Suprapubic skin (tissue), 4 donors: ENCODE results near the gene SEMA6B.

ENCODE experiments used
- CTCF ChIP-seq, 2 donors: fragments of 200-600 bp in 1 of 2; fragments of 450-650 bp in 1 of 2; sonication (generic) in 1 of 2; IDR thresholded peaks; one replicate each; pipeline ENCODE4 v1.5.1; 2016 to 2019; ENCODE audit warnings: antibody characterized with exemption in 2 of 2, mild to moderate bottlenecking in 1 of 2, moderate library complexity in 1 of 2
- EP300 ChIP-seq: sonication (generic); formaldehyde crosslinking; IDR thresholded peaks from one replicate; pipeline ENCODE4 v1.6.1; 2017; ENCODE audit warnings: antibody characterized with exemption
- POLR2A ChIP-seq, 2 donors: fragments of 450-650 bp; IDR thresholded peaks; one replicate each; pipeline ENCODE4 v1.6.1; 2017; ENCODE audit warnings: antibody characterized with exemption in 2 of 2, mild to moderate bottlenecking in 2 of 2, moderate library complexity in 2 of 2
- POLR2AphosphoS5 ChIP-seq, 3 donors: sonication (generic); formaldehyde crosslinking; IDR thresholded peaks; one replicate each; pipeline ENCODE4 v1.6.1; 2017; ENCODE audit warnings: antibody characterized with exemption in 3 of 3

GRCh38 chr19:4539693-4540581 lies 19.5 kb downstream of the SEMA6B start, which contains the start of gene LRG1:
- TF ChIP-seq CTCF (IDR thresholded peaks at IDR 0.05) (no peak), POLR2A (IDR thresholded peaks at IDR 0.05) (no peak), POLR2AphosphoS5 (IDR thresholded peaks at IDR 0.05) (no peak), EP300 (no peak)
